ENCODE results near the gene ADPRHL1.

The ADPRHL1 gene

GRCh38 chr13:113479179-113479578 is 25.9 kb upstream of the ADPRHL1 start:
- TF ChIP-seq CTCF (IDR thresholded peaks at IDR 0.05; ENCODE audit: low read depth, low read length, poor library complexity, severe bottlenecking) (no peak), EZH2phosphoT487 (IDR thresholded peaks at IDR 0.05; ENCODE audit: borderline replicate concordance, low read length) (no peak)
- peaks cover 76% of the 10 kb centered on the region for H3K36me3 ChIP-seq (ENCODE audit: control insufficient read depth, low read length)

GRCh38 chr13:113477724-113478123 is 24.4 kb upstream of the ADPRHL1 start:
- TF ChIP-seq CTCF (IDR thresholded peaks at IDR 0.05; ENCODE audit: low read depth, low read length, poor library complexity, severe bottlenecking) (no peak), EZH2phosphoT487 (IDR thresholded peaks at IDR 0.05; ENCODE audit: borderline replicate concordance, low read length) (no peak)

More at GRCh38 chr13:113479179-113479578, 25.9 kb upstream of the ADPRHL1 start:
- peaks cover 34% of the 10 kb centered on the region for H3K79me2 ChIP-seq (ENCODE audit: control insufficient read depth, low read length)
- H3K9me3 ChIP-seq (ENCODE audit: control insufficient read depth, insufficient read depth, low read length), result no peaks in the 10 kb centered on the region
- H3K4me3 ChIP-seq (ENCODE audit: low read length), result no peak overlapping the region
- H3K4me1 ChIP-seq (ENCODE audit: control insufficient read depth, low read length), result no peaks in the 10 kb centered on the region
- H3K27me3 ChIP-seq (ENCODE audit: control insufficient read depth, low read length), result no peaks in the 10 kb centered on the region
- H4K20me1 ChIP-seq (ENCODE audit: control insufficient read depth, insufficient read depth, low read depth, low read length), result peaks cover 3% of the 10 kb centered on the region; the same call in 1 of the 2 replicates
- H3K27ac ChIP-seq (ENCODE audit: low read depth, low read length), result no peak overlapping the region
- no peak overlapping the region for H3K4me2 ChIP-seq (ENCODE audit: low read length)
- no peaks in the 10 kb centered on the region for H3K9me2 ChIP-seq (replicated peaks; ENCODE audit: control insufficient read depth, low read length)
- 0 out of 2 replicates have a peak, but pooled peaks cover 2% of the 10 kb centered on the region for H3F3A ChIP-seq (ENCODE audit: control insufficient read depth, insufficient read depth)

GRCh38 chr13:113476811-113477210 is 23.5 kb upstream of the ADPRHL1 start:
- Histone ChIP-seq H3K4me2 (ENCODE audit: low read length) (no peak overlapping the region), H3K27ac (ENCODE audit: low read depth, low read length) (no peak overlapping the region), H3K27me3 (ENCODE audit: control insufficient read depth, low read length) (no peaks in the 10 kb centered on the region), H3K4me1 (ENCODE audit: control insufficient read depth, low read length) (no peaks in the 10 kb centered on the region), H3K9me2 (replicated peaks; ENCODE audit: control insufficient read depth, low read length) (no peaks in the 10 kb centered on the region), H3K4me3 (ENCODE audit: low read length) (no peak overlapping the region), H4K20me1 (ENCODE audit: control insufficient read depth, insufficient read depth, low read depth, low read length) (no peaks in the 10 kb centered on the region), H3K36me3 (ENCODE audit: control insufficient read depth, low read length) (peaks cover 73% of the 10 kb centered on the region), H3K79me2 (ENCODE audit: control insufficient read depth, low read length) (peaks cover 10% of the 10 kb centered on the region), H3K9me3 (ENCODE audit: control insufficient read depth, insufficient read depth, low read length) (no peaks in the 10 kb centered on the region), H3F3A (ENCODE audit: control insufficient read depth, insufficient read depth) (no peaks in the 10 kb centered on the region)
- TF ChIP-seq EZH2phosphoT487 (IDR thresholded peaks at IDR 0.05; ENCODE audit: borderline replicate concordance, low read length), result no peak

More at GRCh38 chr13:113477724-113478123, 24.4 kb upstream of the ADPRHL1 start:
- no peak overlapping the region for H3K27ac ChIP-seq (ENCODE audit: low read depth, low read length)
- H3K4me3 ChIP-seq (ENCODE audit: low read length), result no peak overlapping the region
- no peaks in the 10 kb centered on the region for H3F3A ChIP-seq (ENCODE audit: control insufficient read depth, insufficient read depth)
- H3K36me3 ChIP-seq (ENCODE audit: control insufficient read depth, low read length), result peaks cover 70% of the 10 kb centered on the region
- H3K4me1 ChIP-seq (ENCODE audit: control insufficient read depth, low read length), result no peaks in the 10 kb centered on the region
- no peaks in the 10 kb centered on the region for H4K20me1 ChIP-seq (ENCODE audit: control insufficient read depth, insufficient read depth, low read depth, low read length)
- H3K79me2 ChIP-seq (ENCODE audit: control insufficient read depth, low read length), result peaks cover 19% of the 10 kb centered on the region
- H3K9me3 ChIP-seq (ENCODE audit: control insufficient read depth, insufficient read depth, low read length), result no peaks in the 10 kb centered on the region
- H3K27me3 ChIP-seq (ENCODE audit: control insufficient read depth, low read length), result no peaks in the 10 kb centered on the region
- H3K9me2 ChIP-seq (replicated peaks; ENCODE audit: control insufficient read depth, low read length), result no peaks in the 10 kb centered on the region
- no peak overlapping the region for H3K4me2 ChIP-seq (ENCODE audit: low read length)

- no peaks in the 10 kb centered on the region for H3K9me3 ChIP-seq (ENCODE audit: control insufficient read depth, insufficient read depth, low read length)
- no peak overlapping the region for H3K4me2 ChIP-seq (ENCODE audit: low read length)
- no peak overlapping the region for H3K27ac ChIP-seq (ENCODE audit: low read depth, low read length)
- H3K79me2 ChIP-seq (ENCODE audit: control insufficient read depth, low read length), result peaks cover 4% of the 10 kb centered on the region
- no peaks in the 10 kb centered on the region for H3K4me1 ChIP-seq (ENCODE audit: control insufficient read depth, low read length)
- peaks cover 74% of the 10 kb centered on the region for H3K36me3 ChIP-seq (ENCODE audit: control insufficient read depth, low read length)
- no peaks in the 10 kb centered on the region for H3K27me3 ChIP-seq (ENCODE audit: control insufficient read depth, low read length)
- no peaks in the 10 kb centered on the region for H4K20me1 ChIP-seq (ENCODE audit: control insufficient read depth, insufficient read depth, low read depth, low read length)
- no peak overlapping the region for H3K4me3 ChIP-seq (ENCODE audit: low read length)
- no peaks in the 10 kb centered on the region for H3K9me2 ChIP-seq (replicated peaks; ENCODE audit: control insufficient read depth, low read length)
- H3F3A ChIP-seq (ENCODE audit: control insufficient read depth, insufficient read depth), result no peaks in the 10 kb centered on the region
- TF ChIP-seq CTCF (IDR thresholded peaks at IDR 0.05; ENCODE audit: low read depth, low read length, poor library complexity, severe bottlenecking) (no peak), EZH2phosphoT487 (IDR thresholded peaks at IDR 0.05; ENCODE audit: borderline replicate concordance, low read length) (no peak)
These were observed 22.6 kb upstream of the ADPRHL1 start for GRCh38 chr13:113475911-113476310.
